Glomerular visceral epithelial cell (primary cell): ENCODE results near the gene SLC25A20.
"Not testable (repeated sequence)": the region's sequence is repeated elsewhere in the genome, so short reads cannot be mapped to it uniquely, and the experiment has no call there.

Experiments used
- DNase-seq: peaks from one replicate; pipeline ENCODE4 v3.0.0-alpha.2; 2016; ENCODE audit errors: extremely low spot score

Gene SLC25A20

GRCh38 chr3:48847053-48847503 lies 51.6 kb downstream of the SLC25A20 start:
- peak; percentile 77 for DNase-seq

- peak; percentile 55 for DNase-seq
These were observed 53.5 kb downstream of the SLC25A20 start for GRCh38 chr3:48845170-48845569.

GRCh38 chr3:48837163-48837562 lies 61.5 kb downstream of the SLC25A20 start:
- DNase-seq = no peak

DNA sequence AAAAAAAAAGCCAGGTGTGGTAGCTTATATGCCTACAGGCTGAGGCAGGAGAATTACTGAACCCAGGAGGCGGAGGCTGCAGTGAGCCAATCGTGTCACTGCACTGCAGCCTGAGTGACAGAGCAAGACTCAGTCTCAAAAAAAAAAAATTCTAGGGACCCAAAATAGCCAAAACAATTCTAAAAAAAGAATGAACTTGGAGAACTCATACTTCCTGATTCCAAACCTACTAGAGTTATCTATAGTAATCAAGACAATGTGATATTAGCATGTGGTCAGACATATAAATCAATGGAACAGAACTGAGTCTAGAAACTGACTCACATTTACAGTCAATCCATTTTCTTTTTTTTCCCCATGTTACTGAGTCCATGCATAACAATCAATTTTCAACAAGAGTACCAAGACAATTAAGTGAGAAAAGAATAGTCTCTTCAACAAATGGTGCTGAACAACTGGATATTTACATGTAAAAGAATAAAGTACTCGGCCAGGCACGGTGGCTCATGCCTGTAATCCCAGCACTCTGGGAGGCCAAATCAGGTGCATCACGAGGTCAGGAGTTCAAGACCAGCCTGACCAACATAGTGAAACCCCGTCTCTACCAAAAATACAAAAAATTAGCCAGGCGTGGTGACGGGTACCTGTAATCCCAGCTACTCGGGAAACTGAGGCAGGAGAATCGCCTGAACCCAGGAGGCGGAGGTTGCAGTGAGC lies 62.9 kb downstream of the SLC25A20 start:
- DNase-seq = no peak

GRCh38 chr3:48832684-48833083 lies 66.0 kb downstream of the SLC25A20 start:
- no peak for DNase-seq

DNA sequence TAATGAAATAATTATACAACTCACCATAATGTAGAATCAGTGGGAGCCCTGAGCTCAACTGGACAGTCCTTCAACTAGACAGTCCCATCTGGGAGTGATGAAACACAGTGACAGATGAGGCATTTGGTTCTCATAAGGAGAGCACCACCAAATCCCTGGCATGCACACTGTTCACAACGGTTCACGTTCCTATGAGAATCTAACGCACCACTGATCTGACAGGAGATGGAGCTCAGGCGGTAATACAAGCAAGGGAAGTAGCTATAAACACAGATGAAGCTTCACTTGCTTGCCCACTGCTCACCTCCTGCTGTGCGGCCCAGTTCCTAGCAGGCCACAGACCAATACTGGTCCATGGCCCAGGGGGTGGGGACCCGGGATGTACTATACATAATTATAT lies 68.0 kb downstream of the SLC25A20 start:
- no peak for DNase-seq

- DNase-seq = not testable (repeated sequence)
These were observed 69.2 kb downstream of the SLC25A20 start for GRCh38 chr3:48829525-48829924.

DNA sequence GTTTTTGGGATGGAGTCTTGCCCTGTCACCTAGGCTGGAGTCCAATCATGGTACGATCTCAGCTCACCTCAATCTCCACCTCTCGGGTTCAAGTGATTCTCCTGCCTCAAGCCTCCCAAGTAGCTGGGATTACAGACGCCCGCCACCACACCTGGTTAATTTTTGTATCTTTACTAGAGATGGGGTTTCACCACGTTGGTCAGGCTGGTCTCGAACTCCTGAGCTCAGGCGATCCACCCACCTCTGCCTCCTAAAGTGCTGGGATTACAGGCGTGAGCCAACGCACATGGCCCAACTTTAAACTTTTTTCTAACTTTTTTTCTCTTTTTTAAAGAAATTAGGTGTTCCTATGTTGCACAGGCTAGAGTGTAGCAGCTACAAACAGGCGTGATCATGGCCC lies 70.8 kb downstream of the SLC25A20 start:
- not testable (repeated sequence) for DNase-seq

GRCh38 chr3:48826451-48826850 lies 72.2 kb downstream of the SLC25A20 start:
- peak; percentile 10 for DNase-seq

- DNase-seq = peak; percentile 24
These were observed 77.9 kb downstream of the SLC25A20 start for GRCh38 chr3:48820612-48821324.

- no peak for DNase-seq
These were observed 79.2 kb downstream of the SLC25A20 start for GRCh38 chr3:48819234-48820221.

DNA sequence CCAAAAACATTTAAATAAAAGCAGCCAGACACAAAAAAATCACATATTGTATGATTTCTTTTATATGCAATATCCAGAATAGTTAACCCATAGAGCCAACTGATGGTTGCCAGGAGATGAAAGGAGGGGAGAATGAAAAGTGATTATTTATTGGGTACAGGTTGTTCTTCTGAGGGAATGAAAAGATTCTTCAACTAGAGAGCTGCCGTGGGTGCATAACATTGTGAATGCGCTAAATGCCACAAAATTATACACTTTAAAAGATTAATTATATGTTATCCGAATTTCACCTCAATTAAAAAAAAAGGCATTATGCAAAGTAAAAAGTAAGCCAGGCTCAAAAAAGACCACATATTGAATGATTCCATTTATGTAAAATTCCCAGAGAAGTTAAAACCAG lies 87.2 kb downstream of the SLC25A20 start:
- no peak for DNase-seq
